ENCODE results near the gene ALOX12B.

GRCh38 chr17:8122924-8123694, 35.6 kb upstream of the ALOX12B start:
- TF ChIP-seq POLR2A (IDR thresholded peaks at IDR 0.05; ENCODE audit: low read depth, low read length) (no peak), EZH2 (IDR thresholded peaks at IDR 0.05; ENCODE audit: borderline replicate concordance, low read depth, low read length, severe bottlenecking) (peak; percentile 87)
